GM12891 (cell line): ENCODE measurements around the gene CABLES1.

Experiments used
- PAX5 ChIP-seq: IDR thresholded peaks from 2 replicates; pipeline ENCODE4 v1.6.1; 2011; ENCODE audit warnings: low read length, moderate library complexity, mild to moderate bottlenecking; ENCODE audit not compliant: insufficient read depth, severe bottlenecking
- POLR2A ChIP-seq: IDR thresholded peaks from 2 replicates; pipeline ENCODE4 v1.6.1; 2011; ENCODE audit warnings: low read depth, low read length, control low read depth
- POLR2AphosphoS5 ChIP-seq: IDR thresholded peaks from 2 replicates; pipeline ENCODE4 v1.6.1; 2011; ENCODE audit warnings: low read depth, low read length, control low read depth
- POU2F2 ChIP-seq: IDR thresholded peaks from 2 replicates; pipeline ENCODE4 v1.6.1; 2011; ENCODE audit warnings: low read depth, mild to moderate bottlenecking, control low read depth, low read length, moderate library complexity
- SPI1 ChIP-seq: IDR thresholded peaks from 2 replicates; pipeline ENCODE4 v1.6.1; 2011; ENCODE audit warnings: low read depth, low read length, control low read depth
- TAF1 ChIP-seq: IDR thresholded peaks from 2 replicates; pipeline ENCODE4 v1.6.1; 2011; ENCODE audit warnings: low read depth, low read length, control low read depth

GRCh38 chr18:23138471-23138870, 3.2 kb downstream of the CABLES1 start:
- no peak for TF ChIP-seq POLR2A
- TF ChIP-seq POLR2AphosphoS5: no peak
- TF ChIP-seq PAX5: no peak
- TF ChIP-seq TAF1: no peak
- no peak for TF ChIP-seq SPI1
- TF ChIP-seq POU2F2: no peak
